Choroid plexus epithelial cell (primary cell): ENCODE data around the gene PLXNA2.

ENCODE experiments used
- DNase-seq: peaks from one replicate; pipeline ENCODE4 v3.0.0-alpha.2; 2010; ENCODE audit warnings: low read depth
- H3K4me3 ChIP-seq: 2 replicates; pipeline ENCODE4 v1.5.1; 2011; ENCODE audit warnings: low read depth, mild to moderate bottlenecking, control low read depth, low read length, moderate library complexity
- TF ChIP-seq, protein P1 (sequence below): conservative IDR thresholded peaks from 2 replicates; pipeline ENCODE4 v1.5.1; 2011; ENCODE audit warnings: low read depth, mild to moderate bottlenecking, control low read depth, inconsistent platforms, low read length, moderate library complexity

Gene PLXNA2

DNA sequence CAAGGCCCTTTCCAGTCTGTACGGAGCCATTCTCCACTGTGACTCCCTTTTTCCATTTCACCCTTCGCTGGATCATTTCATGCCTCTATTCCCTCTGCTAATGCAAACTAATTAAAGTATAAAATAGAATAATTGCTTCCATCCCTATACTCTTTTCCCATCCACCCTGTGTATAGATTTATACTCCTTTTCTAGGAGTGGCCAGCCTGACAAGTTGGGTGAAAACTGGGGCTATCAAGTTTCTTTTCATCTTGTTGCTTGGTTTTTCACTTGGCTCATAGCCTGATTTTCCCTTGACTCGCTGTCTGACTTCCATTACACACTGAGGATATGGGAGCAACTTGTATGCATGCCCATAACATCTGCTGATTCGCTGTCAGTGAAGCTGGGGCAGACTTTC is 107.0 kb downstream of the PLXNA2 start:
- peak; percentile 40 for DNase-seq
- TF ChIP-seq, protein P1, sequence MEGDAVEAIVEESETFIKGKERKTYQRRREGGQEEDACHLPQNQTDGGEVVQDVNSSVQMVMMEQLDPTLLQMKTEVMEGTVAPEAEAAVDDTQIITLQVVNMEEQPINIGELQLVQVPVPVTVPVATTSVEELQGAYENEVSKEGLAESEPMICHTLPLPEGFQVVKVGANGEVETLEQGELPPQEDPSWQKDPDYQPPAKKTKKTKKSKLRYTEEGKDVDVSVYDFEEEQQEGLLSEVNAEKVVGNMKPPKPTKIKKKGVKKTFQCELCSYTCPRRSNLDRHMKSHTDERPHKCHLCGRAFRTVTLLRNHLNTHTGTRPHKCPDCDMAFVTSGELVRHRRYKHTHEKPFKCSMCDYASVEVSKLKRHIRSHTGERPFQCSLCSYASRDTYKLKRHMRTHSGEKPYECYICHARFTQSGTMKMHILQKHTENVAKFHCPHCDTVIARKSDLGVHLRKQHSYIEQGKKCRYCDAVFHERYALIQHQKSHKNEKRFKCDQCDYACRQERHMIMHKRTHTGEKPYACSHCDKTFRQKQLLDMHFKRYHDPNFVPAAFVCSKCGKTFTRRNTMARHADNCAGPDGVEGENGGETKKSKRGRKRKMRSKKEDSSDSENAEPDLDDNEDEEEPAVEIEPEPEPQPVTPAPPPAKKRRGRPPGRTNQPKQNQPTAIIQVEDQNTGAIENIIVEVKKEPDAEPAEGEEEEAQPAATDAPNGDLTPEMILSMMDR = no peak
- H3K4me3 ChIP-seq = no peak overlapping the region

DNA sequence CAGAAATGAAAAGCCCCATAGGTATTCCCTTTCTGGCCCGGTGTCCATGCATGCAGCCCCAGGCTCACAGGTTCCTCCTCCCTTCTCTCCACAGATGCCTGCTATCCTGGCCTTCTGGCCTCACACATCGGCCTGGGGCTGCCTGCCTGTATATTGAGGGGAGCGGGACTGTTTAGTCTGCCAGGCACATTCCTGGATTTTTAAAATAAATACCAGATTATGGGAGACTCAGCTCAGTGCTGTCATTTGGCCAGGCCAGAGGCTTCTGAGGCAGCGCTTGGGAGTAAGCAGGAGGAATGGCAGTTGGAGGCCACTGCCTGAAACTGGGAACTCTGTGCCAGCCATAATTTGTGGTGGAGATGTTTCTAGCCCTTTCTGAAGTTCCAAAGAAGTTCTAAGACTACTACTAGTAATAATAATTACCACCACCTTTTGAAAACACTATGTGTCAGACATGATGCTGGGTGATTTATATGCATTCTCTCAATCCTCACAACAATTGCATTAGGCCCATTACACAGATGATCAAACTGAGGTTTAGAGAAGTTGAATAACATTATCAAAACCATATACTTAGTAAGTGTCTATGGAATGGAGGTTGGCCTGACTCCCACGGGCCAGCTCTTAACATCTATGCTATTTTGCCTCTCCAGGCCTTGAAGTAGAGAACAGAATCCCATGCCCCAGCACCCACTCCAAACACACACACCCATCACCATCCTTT is 107.6 kb downstream of the PLXNA2 start:
- no peak overlapping the region for H3K4me3 ChIP-seq
- TF ChIP-seq, protein P1 = no peak
- no peak for DNase-seq

DNA sequence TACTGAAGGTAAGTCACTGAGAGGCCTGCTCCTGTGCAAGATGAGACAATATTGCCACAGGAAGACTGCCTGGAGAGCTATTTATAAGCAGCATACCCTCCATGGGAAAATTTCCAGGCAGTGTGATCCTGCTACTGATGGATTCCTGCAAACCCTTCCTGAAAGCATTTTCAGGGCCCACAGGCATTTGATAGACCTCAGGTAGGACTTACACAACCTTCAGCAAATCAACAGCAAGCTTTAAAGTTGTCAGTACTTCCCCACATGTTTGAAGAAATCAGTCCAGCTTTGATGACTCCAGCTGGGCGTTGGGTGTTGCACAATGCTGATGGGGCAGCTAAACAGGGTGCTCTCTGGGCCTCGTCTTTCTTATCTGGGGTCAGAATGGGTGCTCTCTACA is 108.8 kb downstream of the PLXNA2 start:
- no peak overlapping the region for H3K4me3 ChIP-seq
- peak; percentile 73 for DNase-seq
- TF ChIP-seq, protein P1 = no peak

DNA sequence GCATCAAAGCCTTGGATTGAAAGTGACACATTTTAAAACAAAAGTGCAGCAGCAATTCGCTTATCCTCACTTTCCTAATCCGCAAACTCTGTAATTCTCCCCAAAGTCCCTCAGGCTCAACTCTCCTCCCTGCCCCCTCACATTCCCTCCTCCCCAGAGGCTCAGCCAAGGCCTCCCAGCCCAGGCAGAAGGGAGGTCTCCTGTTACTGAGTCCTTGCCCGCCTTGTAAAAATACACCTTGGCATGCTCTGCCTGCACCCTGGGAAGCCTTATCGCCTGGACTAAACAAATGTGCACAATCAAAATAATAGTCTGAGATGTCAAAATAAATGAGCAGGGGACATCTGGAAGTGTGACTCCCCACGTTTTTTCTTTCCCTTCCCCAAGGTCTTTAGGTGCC is 109.7 kb downstream of the PLXNA2 start:
- TF ChIP-seq, protein P1 = no peak
- DNase-seq = no peak
- no peak overlapping the region for H3K4me3 ChIP-seq

DNA sequence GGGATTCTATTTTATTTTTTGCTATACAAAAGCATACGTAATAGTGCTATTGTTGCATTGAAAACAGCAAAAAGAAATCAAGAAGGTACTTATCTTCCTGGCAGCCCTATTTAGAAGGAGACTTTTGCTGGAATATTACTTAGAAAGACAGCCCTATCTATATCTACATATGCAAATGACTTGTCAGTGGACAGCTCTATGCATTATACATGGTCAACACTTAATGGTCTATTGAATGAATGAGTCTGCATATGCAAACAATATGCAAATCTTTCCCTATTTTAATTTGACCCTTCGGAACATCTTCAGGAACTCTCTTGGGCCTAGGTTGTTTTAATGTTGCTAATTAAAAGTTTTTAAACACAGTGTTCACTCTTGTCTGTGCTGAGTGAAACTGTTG is 110.8 kb downstream of the PLXNA2 start:
- TF ChIP-seq, protein P1 = no peak
- no peak for DNase-seq
- H3K4me3 ChIP-seq = no peak overlapping the region

DNA sequence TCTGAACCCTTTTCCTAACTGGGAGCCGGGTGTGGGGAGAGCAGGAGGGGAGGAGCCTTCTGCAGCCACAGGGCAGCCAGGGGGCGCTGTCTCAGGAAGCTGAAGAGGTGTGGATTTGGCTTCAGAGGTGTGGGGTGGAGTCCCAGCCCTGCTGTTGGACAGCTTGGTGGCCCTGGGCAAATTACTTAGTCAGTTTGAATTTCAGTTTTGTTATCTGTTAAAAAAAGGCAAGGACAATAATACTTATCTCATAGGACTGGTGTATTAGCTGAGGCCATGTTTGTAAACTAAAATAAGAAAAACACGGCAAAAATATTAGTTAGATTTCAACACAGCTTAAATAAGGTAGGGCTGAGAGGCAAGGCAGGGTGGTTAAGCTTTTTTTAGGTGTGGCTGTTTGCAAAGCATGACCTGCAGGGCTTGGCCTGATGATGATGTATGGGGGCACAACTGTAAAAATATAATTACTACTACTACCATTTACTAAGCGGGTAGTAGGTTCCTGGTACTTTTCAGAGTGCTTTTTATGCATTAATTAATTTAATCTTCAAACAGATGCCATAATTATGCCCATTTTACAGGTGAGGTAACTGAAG is 111.8 kb downstream of the PLXNA2 start:
- TF ChIP-seq, protein P1 = peak; percentile 95
- no peak overlapping the region for H3K4me3 ChIP-seq

DNA sequence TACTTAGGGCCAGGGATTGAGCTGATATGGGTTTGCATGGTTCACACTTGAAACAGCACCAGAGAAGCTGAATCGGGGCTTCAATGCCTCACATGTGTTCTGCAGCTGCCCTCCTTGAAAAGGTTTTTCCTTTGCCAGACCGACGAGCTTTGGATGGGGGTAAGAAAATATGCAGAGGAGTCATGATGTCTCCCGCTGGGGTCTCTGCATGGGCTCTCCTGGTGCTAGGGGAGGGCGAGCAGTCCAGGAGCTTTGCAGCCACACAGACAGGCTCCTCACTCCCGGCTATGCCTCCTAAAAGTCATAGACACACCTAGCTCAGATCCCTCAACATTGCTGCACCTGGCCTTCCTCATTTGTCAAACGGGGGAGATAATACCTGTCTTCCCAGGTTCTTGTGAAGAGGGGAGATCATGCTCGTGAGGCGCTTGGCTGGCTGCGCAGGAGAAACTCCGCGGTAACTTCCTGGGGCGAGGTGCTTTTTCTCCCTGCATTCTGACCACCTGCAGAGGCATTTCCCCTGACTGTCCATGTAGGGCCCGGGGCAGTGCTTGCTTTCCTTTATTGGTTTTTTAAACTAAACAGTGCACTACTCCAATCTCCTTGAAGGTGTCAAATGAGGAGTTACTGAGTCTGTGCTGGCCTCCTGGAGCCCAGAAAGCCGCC is 112.4 kb downstream of the PLXNA2 start:
- H3K4me3 ChIP-seq = no peak overlapping the region
- TF ChIP-seq, protein P1 = no peak
- DNase-seq = peak; percentile 67

More for the DNA sequence above, 111.8 kb downstream of the PLXNA2 start:
- DNase-seq = peak; percentile 79
